ENCODE data around the gene ST3GAL3. TPM values are rescaled to one million over a fixed set of nuclear protein-coding genes. Genes with fewer than 3 reads are reported as not detected.

ST3GAL3 gene
- total and polyA plus RNA-seq, 8 donors: 5.6 to 11.4 (median 8.6) TPM

DNA sequence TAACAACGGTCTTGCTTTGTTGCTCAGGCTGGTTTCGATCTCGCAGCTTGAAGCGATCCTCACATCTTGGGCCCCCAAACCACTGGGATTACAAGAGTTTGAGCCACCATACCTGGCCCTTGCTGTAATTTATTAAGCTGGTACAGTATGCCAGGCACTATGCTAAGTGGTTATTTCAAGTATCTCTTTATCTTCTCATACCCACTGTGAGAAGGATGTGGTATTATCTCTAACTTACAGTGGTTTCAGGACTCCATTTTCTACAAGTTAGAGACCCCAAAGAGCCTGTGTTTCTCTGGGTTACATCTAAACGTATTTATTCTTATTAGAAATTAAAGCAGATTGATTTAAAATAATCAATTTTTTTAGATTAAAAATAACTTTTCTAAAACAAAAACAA is 8.1 kb upstream of the ST3GAL3 start:
- H3K27me3 ChIP-seq: no peaks in the 10 kb centered on the region
- H3K36me3 ChIP-seq: peaks cover 7 to 83% (median 29%) of the 10 kb centered on the region in 3 donors
- TF ChIP-seq, protein P1, sequence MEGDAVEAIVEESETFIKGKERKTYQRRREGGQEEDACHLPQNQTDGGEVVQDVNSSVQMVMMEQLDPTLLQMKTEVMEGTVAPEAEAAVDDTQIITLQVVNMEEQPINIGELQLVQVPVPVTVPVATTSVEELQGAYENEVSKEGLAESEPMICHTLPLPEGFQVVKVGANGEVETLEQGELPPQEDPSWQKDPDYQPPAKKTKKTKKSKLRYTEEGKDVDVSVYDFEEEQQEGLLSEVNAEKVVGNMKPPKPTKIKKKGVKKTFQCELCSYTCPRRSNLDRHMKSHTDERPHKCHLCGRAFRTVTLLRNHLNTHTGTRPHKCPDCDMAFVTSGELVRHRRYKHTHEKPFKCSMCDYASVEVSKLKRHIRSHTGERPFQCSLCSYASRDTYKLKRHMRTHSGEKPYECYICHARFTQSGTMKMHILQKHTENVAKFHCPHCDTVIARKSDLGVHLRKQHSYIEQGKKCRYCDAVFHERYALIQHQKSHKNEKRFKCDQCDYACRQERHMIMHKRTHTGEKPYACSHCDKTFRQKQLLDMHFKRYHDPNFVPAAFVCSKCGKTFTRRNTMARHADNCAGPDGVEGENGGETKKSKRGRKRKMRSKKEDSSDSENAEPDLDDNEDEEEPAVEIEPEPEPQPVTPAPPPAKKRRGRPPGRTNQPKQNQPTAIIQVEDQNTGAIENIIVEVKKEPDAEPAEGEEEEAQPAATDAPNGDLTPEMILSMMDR (IDR thresholded peaks at IDR 0.05): no peak
- H3K27ac ChIP-seq: no peak overlapping the region
- no peak for ATAC-seq
- WGBS, 2 donors: 92 to 98% methylated on average over 5 of the region's 5 CpGs
- no peaks in the 10 kb centered on the region for H3K9me3 ChIP-seq
- H3K4me1 ChIP-seq: no peaks in the 10 kb centered on the region
- H3K4me3 ChIP-seq: no peak overlapping the region
- FAIRE-seq: no peak
- intact Hi-C loops (cut with DNase I): no loop called here
- no peak for DNase-seq

- H3K27ac ChIP-seq: no peak overlapping the region
- H3K27me3 ChIP-seq: no peaks in the 10 kb centered on the region
- peaks cover 0 to 49% (median 7%) of the 10 kb centered on the region in 3 donors for H3K36me3 ChIP-seq
- peaks cover 6 to 10% (median 9%) of the 10 kb centered on the region in 3 donors for H3K4me1 ChIP-seq
- ATAC-seq: no peak
- H3K4me3 ChIP-seq: no peak overlapping the region
- TF ChIP-seq, protein P1 (IDR thresholded peaks at IDR 0.05): no peak
- intact Hi-C loops (cut with DNase I): no loop called here
- no peak for FAIRE-seq
- no peak for DNase-seq
- H3K9me3 ChIP-seq: no peaks in the 10 kb centered on the region
These were observed 3.5 kb upstream of the ST3GAL3 start for GRCh38 chr1:43703836-43704235.

DNA sequence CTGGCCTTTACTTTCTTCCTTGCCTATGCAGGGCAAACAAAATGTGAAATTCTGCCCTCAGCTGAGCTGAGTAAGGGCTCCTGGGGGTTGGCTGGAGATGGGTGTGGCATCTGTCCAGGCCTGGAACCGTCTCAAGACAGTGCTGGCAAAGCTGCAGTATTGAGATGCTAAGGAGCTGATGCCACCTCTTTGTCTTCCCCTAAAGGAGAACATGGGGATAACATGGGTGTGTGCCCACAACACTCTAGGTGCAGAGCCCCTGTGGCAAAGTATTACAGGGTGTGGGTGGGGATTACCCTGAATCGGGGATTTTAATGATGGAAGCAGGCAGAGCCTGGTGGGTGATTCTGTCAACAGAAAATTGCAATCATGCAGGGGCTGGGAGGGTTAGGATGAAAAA is 2.5 kb upstream of the ST3GAL3 start:
- Histone ChIP-seq H3K27ac (no peak overlapping the region), H3K9me3 (no peaks in the 10 kb centered on the region), H3K4me1 (peaks cover 6 to 10% (median 10%) of the 10 kb centered on the region in 3 donors), H3K4me3 (no peak overlapping the region), H3K36me3 (peaks cover 0 to 39% (median 7%) of the 10 kb centered on the region in 3 donors), H3K27me3 (no peaks in the 10 kb centered on the region)
- ATAC-seq (no peak), DNase-seq (peak in 1 of 6 donors; percentile 19), FAIRE-seq (no peak)
- intact Hi-C loops (cut with DNase I): no loop called here
- TF ChIP-seq, protein P1 (IDR thresholded peaks at IDR 0.05): no peak
- 49 to 65% methylated on average over 2 of the region's 2 CpGs for WGBS, 2 donors

- no peaks in the 10 kb centered on the region for H3K9me3 ChIP-seq
- H3K4me3 ChIP-seq: no peak overlapping the region
- peaks cover 6 to 10% (median 10%) of the 10 kb centered on the region in 3 donors for H3K4me1 ChIP-seq
- FAIRE-seq: no peak
- intact Hi-C loops (cut with DNase I): no loop called here
- no peaks in the 10 kb centered on the region for H3K27me3 ChIP-seq
- ATAC-seq: no peak
- 83 to 94% methylated on average over 4 of the region's 4 CpGs for WGBS, 2 donors
- peaks cover 0 to 34% (median 7%) of the 10 kb centered on the region in 3 donors for H3K36me3 ChIP-seq
- no peak for DNase-seq
- no peak overlapping the region for H3K27ac ChIP-seq
- TF ChIP-seq, protein P1 (IDR thresholded peaks at IDR 0.05): no peak
These were observed 2.0 kb upstream of the ST3GAL3 start for GRCh38 chr1:43705334-43705733.

- TF ChIP-seq, protein P1 (IDR thresholded peaks at IDR 0.05): no peak
- intact Hi-C loops (cut with DNase I): no loop called here
- DNase-seq: no peak
- H3K27ac ChIP-seq: no peak overlapping the region
- peaks cover 0 to 31% (median 3%) of the 10 kb centered on the region in 3 donors for H3K36me3 ChIP-seq
- no peak for ATAC-seq
- no peaks in the 10 kb centered on the region for H3K9me3 ChIP-seq
- H3K4me3 ChIP-seq: no peak overlapping the region
- no peak for FAIRE-seq
- 53 to 62% methylated on average over 5 of the region's 5 CpGs for WGBS, 2 donors
- H3K27me3 ChIP-seq: no peaks in the 10 kb centered on the region
- H3K4me1 ChIP-seq: peaks cover 6 to 10% (median 10%) of the 10 kb centered on the region in 3 donors
These were observed 1.2 kb upstream of the ST3GAL3 start for GRCh38 chr1:43705982-43706597.
